ENCODE measurements around the gene ATRX. TPM values are rescaled to one million over a fixed set of nuclear protein-coding genes. Genes with fewer than 3 reads are reported as not detected.

Gene ATRX
- total and polyA plus RNA-seq, 2 donors (not counting 1 experiment from before 2014, with no cell fraction given) = 19.3 to 173 TPM

- no peak for DNase-seq
- Histone ChIP-seq H3K36me3 (replicated peaks in 1 of 2; ENCODE audit: control extremely low read depth in 1 of 2, control insufficient read depth in 1 of 2, extremely low read depth in 1 of 2, insufficient read depth in 2 of 2, low read length in 1 of 2) (peaks cover 0 to 21% of the 10 kb centered on the region in 2 experiments), H3K27me3 (replicated peaks in 1 of 4; ENCODE audit: control extremely low read depth in 1 of 4, control insufficient read depth in 3 of 4, insufficient read depth in 4 of 4, low read length in 3 of 4) (no peaks in the 10 kb centered on the region), H3K4me2 (replicated peaks; ENCODE audit: low read depth, low read length, poor library complexity, severe bottlenecking) (no peak overlapping the region), H3K9ac (ENCODE audit: low read length) (no peak overlapping the region), H3K4me1 (ENCODE audit: control insufficient read depth in 2 of 2, insufficient read depth in 2 of 2, low read length in 2 of 2) (no peaks in the 10 kb centered on the region), H3K79me2 (ENCODE audit: control insufficient read depth, insufficient read depth, low read length) (peaks cover 5% of the 10 kb centered on the region), H3K4me3 (ENCODE audit: control extremely low read depth in 1 of 5, extremely low read depth in 1 of 5, insufficient read depth in 1 of 5, low read depth in 2 of 5, low read length in 4 of 5) (no peak overlapping the region), H3K9me3 (ENCODE audit: control extremely low read depth in 1 of 3, control insufficient read depth in 2 of 3, insufficient read depth in 1 of 3, low read length in 2 of 3) (no peaks in the 10 kb centered on the region), H3K27ac (ENCODE audit: low read length in 2 of 2) (no peak overlapping the region), H2AFZ (ENCODE audit: insufficient read depth, low read depth, low read length, poor library complexity, severe bottlenecking) (no peak overlapping the region), H4K20me1 (ENCODE audit: control insufficient read depth, insufficient read depth, low read length, poor library complexity, severe bottlenecking) (no peaks in the 10 kb centered on the region)
- no peaks in the 10 kb centered on the region for H3K4me1 Mint-ChIP-seq
- H3K9me3 Mint-ChIP-seq (ENCODE audit: insufficient read depth) = no peaks in the 10 kb centered on the region
- no peak for ATAC-seq (ENCODE audit: low read depth)
- H3K27ac Mint-ChIP-seq = no peak overlapping the region
- TF ChIP-seq EZH2 (IDR thresholded peaks at IDR 0.05; ENCODE audit: borderline replicate concordance, insufficient read depth, low read depth, low read length, poor library complexity, severe bottlenecking) = no peak
- TF ChIP-seq, protein P1, sequence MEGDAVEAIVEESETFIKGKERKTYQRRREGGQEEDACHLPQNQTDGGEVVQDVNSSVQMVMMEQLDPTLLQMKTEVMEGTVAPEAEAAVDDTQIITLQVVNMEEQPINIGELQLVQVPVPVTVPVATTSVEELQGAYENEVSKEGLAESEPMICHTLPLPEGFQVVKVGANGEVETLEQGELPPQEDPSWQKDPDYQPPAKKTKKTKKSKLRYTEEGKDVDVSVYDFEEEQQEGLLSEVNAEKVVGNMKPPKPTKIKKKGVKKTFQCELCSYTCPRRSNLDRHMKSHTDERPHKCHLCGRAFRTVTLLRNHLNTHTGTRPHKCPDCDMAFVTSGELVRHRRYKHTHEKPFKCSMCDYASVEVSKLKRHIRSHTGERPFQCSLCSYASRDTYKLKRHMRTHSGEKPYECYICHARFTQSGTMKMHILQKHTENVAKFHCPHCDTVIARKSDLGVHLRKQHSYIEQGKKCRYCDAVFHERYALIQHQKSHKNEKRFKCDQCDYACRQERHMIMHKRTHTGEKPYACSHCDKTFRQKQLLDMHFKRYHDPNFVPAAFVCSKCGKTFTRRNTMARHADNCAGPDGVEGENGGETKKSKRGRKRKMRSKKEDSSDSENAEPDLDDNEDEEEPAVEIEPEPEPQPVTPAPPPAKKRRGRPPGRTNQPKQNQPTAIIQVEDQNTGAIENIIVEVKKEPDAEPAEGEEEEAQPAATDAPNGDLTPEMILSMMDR (IDR thresholded peaks at IDR 0.05) = no peak
- ChIA-PET CTCF (no interaction called here), POLR2A (no interaction called here)
- 100% methylated on average over 5 of the region's 5 CpGs for WGBS (ENCODE audit: insufficient coverage)
- H3K4me3 Mint-ChIP-seq = no peak overlapping the region
- intact Hi-C loops (cut with micrococcal nuclease) = no loop called here
- H3K27me3 Mint-ChIP-seq = no peaks in the 10 kb centered on the region
Observed at GRCh38 chrX:77652095-77652494, 133.9 kb downstream of the ATRX start.

DNA sequence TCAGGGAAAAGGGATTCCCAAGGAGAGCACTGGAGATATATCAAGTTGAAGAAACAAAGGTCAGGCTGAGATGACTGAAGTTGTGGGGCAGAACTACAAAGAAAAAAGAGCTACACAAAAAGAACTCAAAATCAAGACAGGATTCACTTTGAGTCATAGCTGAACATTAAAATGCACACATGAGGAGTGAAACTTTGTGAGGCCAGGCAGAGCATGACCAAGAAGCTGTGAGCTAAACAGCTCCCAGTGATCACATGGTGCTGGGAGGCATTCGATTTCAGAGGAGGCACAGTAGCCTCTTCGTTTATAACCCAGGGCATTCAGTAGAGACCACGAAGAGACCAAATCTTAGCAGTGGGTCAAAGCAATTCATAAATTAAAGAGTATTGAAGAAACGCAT, 145.3 kb downstream of the ATRX start:
- H3K27me3 ChIP-seq (replicated peaks in 1 of 4; ENCODE audit: control extremely low read depth in 1 of 4, control insufficient read depth in 3 of 4, insufficient read depth in 4 of 4, low read length in 3 of 4) = no peaks in the 10 kb centered on the region
- Mint-ChIP-seq H3K4me1 (peaks cover 2% of the 10 kb centered on the region), H3K27me3 (no peaks in the 10 kb centered on the region), H3K4me3 (no peak overlapping the region), H3K9me3 (ENCODE audit: insufficient read depth) (no peaks in the 10 kb centered on the region), H3K27ac (no peak overlapping the region)
- no peak for DNase-seq
- H3K36me3 ChIP-seq (replicated peaks in 1 of 2; ENCODE audit: control extremely low read depth in 1 of 2, control insufficient read depth in 1 of 2, extremely low read depth in 1 of 2, insufficient read depth in 2 of 2, low read length in 1 of 2) = peaks cover 7 to 34% of the 10 kb centered on the region in 2 experiments
- H3K4me2 ChIP-seq (replicated peaks; ENCODE audit: low read depth, low read length, poor library complexity, severe bottlenecking) = no peak overlapping the region
- intact Hi-C loops (cut with micrococcal nuclease) = no loop called here
- no peak overlapping the region for H3K9ac ChIP-seq (ENCODE audit: low read length)
- H3K9me3 ChIP-seq (ENCODE audit: control extremely low read depth in 1 of 3, control insufficient read depth in 2 of 3, insufficient read depth in 1 of 3, low read length in 2 of 3) = peaks cover 0 to 4% (median 1%) of the 10 kb centered on the region in 3 donors
- WGBS (ENCODE audit: insufficient coverage) = no CpG with 5 or more reads among the region's 4 CpGs
- no peaks in the 10 kb centered on the region for H3K4me1 ChIP-seq (ENCODE audit: control insufficient read depth in 2 of 2, insufficient read depth in 2 of 2, low read length in 2 of 2)
- no peaks in the 10 kb centered on the region for H4K20me1 ChIP-seq (ENCODE audit: control insufficient read depth, insufficient read depth, low read length, poor library complexity, severe bottlenecking)
- H3K4me3 ChIP-seq (ENCODE audit: control extremely low read depth in 1 of 5, extremely low read depth in 1 of 5, insufficient read depth in 1 of 5, low read depth in 2 of 5, low read length in 4 of 5) = no peak overlapping the region
- ChIA-PET CTCF (no interaction called here), POLR2A (no interaction called here)
- peaks cover 11% of the 10 kb centered on the region for H3K79me2 ChIP-seq (ENCODE audit: control insufficient read depth, insufficient read depth, low read length)
- H3K27ac ChIP-seq (ENCODE audit: low read length in 2 of 2) = no peak overlapping the region
- no peak for ATAC-seq (ENCODE audit: low read depth)
- TF ChIP-seq, protein P1 (IDR thresholded peaks at IDR 0.05) = no peak
- no peak for TF ChIP-seq EZH2 (IDR thresholded peaks at IDR 0.05; ENCODE audit: borderline replicate concordance, insufficient read depth, low read depth, low read length, poor library complexity, severe bottlenecking)
- H2AFZ ChIP-seq (ENCODE audit: insufficient read depth, low read depth, low read length, poor library complexity, severe bottlenecking) = no peak overlapping the region

All from B cell (primary cell).